ENCODE measurements around the gene TSSK6.

The TSSK6 gene

DNA sequence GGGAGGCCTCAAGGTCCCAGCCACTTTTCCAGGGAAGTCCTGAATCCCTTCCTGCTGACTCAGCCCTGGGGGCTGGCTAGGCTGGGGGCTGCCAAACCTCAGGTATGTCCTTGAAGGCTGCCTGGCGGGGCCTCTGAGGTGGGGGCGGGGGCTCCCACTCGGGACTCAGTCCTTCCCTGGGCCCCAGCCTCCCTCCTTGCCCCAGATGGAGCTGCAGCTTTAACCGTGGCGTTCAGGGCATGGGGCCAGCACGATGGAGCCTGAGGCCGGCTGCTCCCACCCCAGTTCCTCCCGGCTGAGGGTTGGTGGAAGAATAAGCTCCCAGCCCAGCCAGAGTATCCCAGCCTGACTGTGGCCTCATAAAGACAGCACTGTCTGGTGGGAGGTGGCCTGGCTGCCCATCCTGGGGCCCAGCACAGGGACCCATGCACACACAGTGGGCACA lies 35.2 kb upstream of the TSSK6 start:
- Histone ChIP-seq H3K9ac (ENCODE audit: low read length) (no peak overlapping the region), H3K9me3 (ENCODE audit: low read length) (no peaks in the 10 kb centered on the region), H3K27ac (ENCODE audit: low read depth, low read length, poor library complexity, severe bottlenecking) (no peak overlapping the region), H3K27me3 (ENCODE audit: insufficient read depth, low read length) (0 out of 2 replicates have a peak, but pooled peaks cover 4% of the 10 kb centered on the region), H3K79me2 (ENCODE audit: insufficient read depth, low read length) (no peaks in the 10 kb centered on the region), H3K4me2 (ENCODE audit: low read length) (no peak overlapping the region), H3K36me3 (ENCODE audit: insufficient read depth, low read length) (no peaks in the 10 kb centered on the region), H3K4me1 (ENCODE audit: insufficient read depth, low read length, severe bottlenecking) (no peaks in the 10 kb centered on the region), H3K4me3 (ENCODE audit: low read depth, low read length, poor library complexity, severe bottlenecking) (no peak overlapping the region), H2AFZ (ENCODE audit: low read length) (no peak overlapping the region), H3K9me2 (ENCODE audit: low read depth, low read length) (no peaks in the 10 kb centered on the region), H3F3A (ENCODE audit: insufficient read depth, low read length) (no peaks in the 10 kb centered on the region), H4K20me1 (ENCODE audit: insufficient read depth, low read length) (no peaks in the 10 kb centered on the region)
- TF ChIP-seq CTCF (IDR thresholded peaks at IDR 0.05; ENCODE audit: low read length) (no peak), EZH2 (IDR thresholded peaks at IDR 0.05; ENCODE audit: borderline replicate concordance, low read length) (no peak)

GRCh38 chr19:19549804-19550464 lies 34.6 kb upstream of the TSSK6 start:
- H3K4me1 ChIP-seq (ENCODE audit: insufficient read depth, low read length, severe bottlenecking), result no peaks in the 10 kb centered on the region
- no peak overlapping the region for H3K27ac ChIP-seq (ENCODE audit: low read depth, low read length, poor library complexity, severe bottlenecking)
- no peak overlapping the region for H3K4me3 ChIP-seq (ENCODE audit: low read depth, low read length, poor library complexity, severe bottlenecking)
- H3K9ac ChIP-seq (ENCODE audit: low read length), result no peak overlapping the region
- no peaks in the 10 kb centered on the region for H3K79me2 ChIP-seq (ENCODE audit: insufficient read depth, low read length)
- no peak overlapping the region for H3K4me2 ChIP-seq (ENCODE audit: low read length)
- 0 out of 2 replicates have a peak, but pooled peaks cover 4% of the 10 kb centered on the region for H3K27me3 ChIP-seq (ENCODE audit: insufficient read depth, low read length)
- H3K9me2 ChIP-seq (ENCODE audit: low read depth, low read length), result no peaks in the 10 kb centered on the region
- no peak overlapping the region for H2AFZ ChIP-seq (ENCODE audit: low read length)
- TF ChIP-seq EZH2 (IDR thresholded peaks at IDR 0.05; ENCODE audit: borderline replicate concordance, low read length), result no peak
- TF ChIP-seq CTCF (IDR thresholded peaks at IDR 0.05; ENCODE audit: low read length), result no peak
- H3K36me3 ChIP-seq (ENCODE audit: insufficient read depth, low read length), result no peaks in the 10 kb centered on the region
- no peaks in the 10 kb centered on the region for H4K20me1 ChIP-seq (ENCODE audit: insufficient read depth, low read length)
- no peaks in the 10 kb centered on the region for H3F3A ChIP-seq (ENCODE audit: insufficient read depth, low read length)
- H3K9me3 ChIP-seq (ENCODE audit: low read length), result no peaks in the 10 kb centered on the region

- Histone ChIP-seq H3F3A (ENCODE audit: insufficient read depth, low read length) (no peaks in the 10 kb centered on the region), H3K9me3 (ENCODE audit: low read length) (no peaks in the 10 kb centered on the region), H3K4me3 (ENCODE audit: low read depth, low read length, poor library complexity, severe bottlenecking) (no peak overlapping the region)
These were observed 33.8 kb upstream of the TSSK6 start for GRCh38 chr19:19548915-19549759.

More at GRCh38 chr19:19548915-19549759, 33.8 kb upstream of the TSSK6 start:
- H2AFZ ChIP-seq (ENCODE audit: low read length), result no peak overlapping the region
- H3K4me2 ChIP-seq (ENCODE audit: low read length), result no peak overlapping the region
- H3K36me3 ChIP-seq (ENCODE audit: insufficient read depth, low read length), result no peaks in the 10 kb centered on the region
- no peaks in the 10 kb centered on the region for H3K9me2 ChIP-seq (ENCODE audit: low read depth, low read length)
- H3K4me1 ChIP-seq (ENCODE audit: insufficient read depth, low read length, severe bottlenecking), result no peaks in the 10 kb centered on the region
- H4K20me1 ChIP-seq (ENCODE audit: insufficient read depth, low read length), result no peaks in the 10 kb centered on the region
- H3K79me2 ChIP-seq (ENCODE audit: insufficient read depth, low read length), result no peaks in the 10 kb centered on the region
- H3K9ac ChIP-seq (ENCODE audit: low read length), result no peak overlapping the region
- TF ChIP-seq EZH2 (IDR thresholded peaks at IDR 0.05; ENCODE audit: borderline replicate concordance, low read length), result no peak
- no peak for TF ChIP-seq CTCF (IDR thresholded peaks at IDR 0.05; ENCODE audit: low read length)
- H3K27me3 ChIP-seq (ENCODE audit: insufficient read depth, low read length), result 0 out of 2 replicates have a peak, but pooled peaks cover 4% of the 10 kb centered on the region
- no peak overlapping the region for H3K27ac ChIP-seq (ENCODE audit: low read depth, low read length, poor library complexity, severe bottlenecking)

Data from OCI-LY1 (cell line).